Ovary (tissue), 9 donors: ENCODE measurements around the gene DKK1. TPM values are rescaled to one million over a fixed set of nuclear protein-coding genes. Genes with fewer than 3 reads are reported as not detected.

Experiments
- DNase-seq, 5 donors: peaks; one replicate each; pipeline ENCODE4 v3.0.0-alpha.2; 2019 to 2020
- H3K27ac ChIP-seq, 2 donors: fragments of 200-600 bp; one replicate each; pipeline versions ENCODE4 v1.5.1 to v1.8.0; 2019 to 2022
- H3K27me3 ChIP-seq: fragments of 200-600 bp; one replicate; pipeline ENCODE4 v1.8.0; 2022
- H3K36me3 ChIP-seq: fragments of 200-600 bp; sonication (generic); one replicate; pipeline ENCODE4 v1.5.1; 2019
- H3K4me1 ChIP-seq: one replicate; pipeline ENCODE4 v1.8.1; 2013; ENCODE audit warnings: mild to moderate bottlenecking, moderate library complexity; ENCODE audit not compliant: insufficient read depth
- H3K4me3 ChIP-seq: fragments of 200-600 bp; sonication (generic); one replicate; pipeline ENCODE4 v1.5.1; 2017
- H3K9me3 ChIP-seq, 2 donors: fragments of 200-600 bp in 1 of 2; sonication (generic) in 1 of 2; one replicate each; pipeline versions ENCODE4 v1.5.1 to v1.8.1; 2013 to 2019; ENCODE audit warnings: mild to moderate bottlenecking in 1 of 2, moderate library complexity in 1 of 2
- EP300 ChIP-seq: sonication (generic); formaldehyde crosslinking; IDR thresholded peaks from one replicate; pipeline ENCODE4 v1.6.1; 2017; ENCODE audit warnings: antibody characterized with exemption
- POLR2A ChIP-seq: fragments of 450-650 bp; IDR thresholded peaks from one replicate; pipeline ENCODE4 v1.6.1; 2017; ENCODE audit warnings: antibody characterized with exemption, mild to moderate bottlenecking, moderate library complexity
- WGBS, 3 donors: extraction: QIAGEN DNeasy Blood & Tissue Kit in 1 of 3; methylation state at CpG; one replicate each; pipeline versions ENCODE4 v1.1.5 to v1.1.7; 2013 to 2017; 5-methylcytosine and 5-hydroxymethylcytosine counted together
- intact Hi-C, 4 donors: fragments of 100-400 bp; cut with DNase I; formaldehyde crosslinking; loops; one replicate each; pipeline versions ENCODE4 v1.11.0 to v1.15.1; 2022 to 2023
- polyA plus RNA-seq, 2 donors: library from polyadenylated mRNA; stranded (reverse); fragments of 200-250 nt in 1 of 2; fragments of 350-450 nt in 1 of 2; fragmentation: Illumina TruSeq in 1 of 2; extraction: RNeasy Lipid Tissue Mini Kit (QIAGEN cat#74804) in 1 of 2; gene quantifications; one replicate each; pipeline ENCODE4 v1.2.3, GENCODE V29; 2013 to 2014
- total RNA-seq, 7 donors: library from RNA; depleted of rRNA in 2 of 7; stranded (reverse); fragments of >200 nt in 2 of 7; fragmentation: NEBNext Ultra II Directional in 3 of 7; extraction: Animal tissue kit (Norgen Biotek cat#: 25700) in 3 of 7; gene quantifications; one replicate each; pipeline versions ENCODE4 v1.1.0 to v1.2.4, GENCODE V29; 2016 to 2023
- TF ChIP-seq, protein P1 (sequence below), 3 donors: fragments of 450-650 bp in 2 of 3; fragments of 200-600 bp in 1 of 3; IDR thresholded peaks; one replicate each; pipeline versions ENCODE4 v1.5.1 to v1.8.0; 2016 to 2022; ENCODE audit warnings: antibody characterized with exemption in 3 of 3, mild to moderate bottlenecking in 1 of 3
- donor health status: DM: no; HTN: no; CAD: no; lungs with moderate emphysema.
- donor health status: DM: no; HTN: no; CAD: no.
- donor health status: Bipolar disorder and iron deficiency.
- donor health status: DM: yes; HTN: yes; CAD: no.
- donor health status: DM: no; HTN: no; CAD: no.
- donor health status: DM: yes; HTN: yes; CAD: no.

Gene DKK1
- total and polyA plus RNA-seq, 9 donors: 0.27 to 4.2 (median 0.57) TPM; not detected in 2

DNA sequence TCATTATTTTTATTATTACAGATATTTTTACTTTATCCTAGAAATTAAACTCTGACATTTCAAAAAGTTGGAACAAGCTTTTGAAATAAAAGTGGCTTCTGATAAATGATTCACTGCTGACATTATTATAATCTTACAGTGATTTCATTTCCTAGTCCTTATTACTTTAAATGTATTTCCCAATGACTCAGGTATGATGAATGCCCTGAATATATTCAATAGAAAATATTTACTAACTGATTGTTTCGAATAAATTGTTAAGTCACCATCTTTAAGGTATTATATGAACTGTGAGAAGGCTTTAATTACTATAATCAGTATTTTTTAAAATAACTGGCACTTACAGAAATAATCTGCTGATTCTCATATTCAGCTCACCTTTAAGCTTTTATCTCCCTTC lies 21.6 kb downstream of the DKK1 start:
- Histone ChIP-seq H3K4me3 (no peak overlapping the region), H3K36me3 (no peaks in the 10 kb centered on the region), H3K9me3 (no peaks in the 10 kb centered on the region), H3K27ac (no peak overlapping the region), H3K4me1 (no peaks in the 10 kb centered on the region), H3K27me3 (no peaks in the 10 kb centered on the region)
- WGBS, 3 donors: 72 to 84% (median 77%) methylated on average over 1 of the region's 1 CpG
- intact Hi-C loops: no loop called here
- TF ChIP-seq POLR2A (no peak), EP300 (no peak)
- DNase-seq: no peak

DNA sequence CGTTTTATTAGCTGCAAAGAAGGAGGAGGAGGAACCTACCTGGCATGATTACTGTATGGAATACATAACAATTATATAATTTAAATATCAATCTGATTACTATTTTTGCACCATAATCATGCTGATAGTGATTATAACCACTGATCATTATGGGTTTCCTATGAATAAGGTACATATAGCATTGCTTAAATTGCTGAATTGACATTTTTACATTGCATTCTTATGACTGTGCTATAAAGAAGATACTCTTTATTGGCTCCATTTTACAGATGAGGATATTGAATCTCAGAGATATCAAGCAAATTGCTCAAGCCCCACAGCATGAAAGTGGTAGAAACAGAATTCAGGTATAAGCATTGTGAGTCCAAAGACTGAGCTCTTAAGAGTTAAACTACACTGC lies 23.1 kb downstream of the DKK1 start:
- H3K9me3 ChIP-seq: no peaks in the 10 kb centered on the region
- TF ChIP-seq, protein P1, sequence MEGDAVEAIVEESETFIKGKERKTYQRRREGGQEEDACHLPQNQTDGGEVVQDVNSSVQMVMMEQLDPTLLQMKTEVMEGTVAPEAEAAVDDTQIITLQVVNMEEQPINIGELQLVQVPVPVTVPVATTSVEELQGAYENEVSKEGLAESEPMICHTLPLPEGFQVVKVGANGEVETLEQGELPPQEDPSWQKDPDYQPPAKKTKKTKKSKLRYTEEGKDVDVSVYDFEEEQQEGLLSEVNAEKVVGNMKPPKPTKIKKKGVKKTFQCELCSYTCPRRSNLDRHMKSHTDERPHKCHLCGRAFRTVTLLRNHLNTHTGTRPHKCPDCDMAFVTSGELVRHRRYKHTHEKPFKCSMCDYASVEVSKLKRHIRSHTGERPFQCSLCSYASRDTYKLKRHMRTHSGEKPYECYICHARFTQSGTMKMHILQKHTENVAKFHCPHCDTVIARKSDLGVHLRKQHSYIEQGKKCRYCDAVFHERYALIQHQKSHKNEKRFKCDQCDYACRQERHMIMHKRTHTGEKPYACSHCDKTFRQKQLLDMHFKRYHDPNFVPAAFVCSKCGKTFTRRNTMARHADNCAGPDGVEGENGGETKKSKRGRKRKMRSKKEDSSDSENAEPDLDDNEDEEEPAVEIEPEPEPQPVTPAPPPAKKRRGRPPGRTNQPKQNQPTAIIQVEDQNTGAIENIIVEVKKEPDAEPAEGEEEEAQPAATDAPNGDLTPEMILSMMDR (IDR thresholded peaks at IDR 0.05): no peak
- TF ChIP-seq EP300 (no peak), POLR2A (no peak)
- no peak overlapping the region for H3K27ac ChIP-seq
- WGBS, 3 donors: 81 to 89% (median 83%) methylated on average over 1 of the region's 1 CpG
- H3K4me1 ChIP-seq: no peaks in the 10 kb centered on the region
- intact Hi-C loops: no loop called here
- no peaks in the 10 kb centered on the region for H3K27me3 ChIP-seq
- H3K4me3 ChIP-seq: no peak overlapping the region
- H3K36me3 ChIP-seq: no peaks in the 10 kb centered on the region
- DNase-seq: no peak

DNA sequence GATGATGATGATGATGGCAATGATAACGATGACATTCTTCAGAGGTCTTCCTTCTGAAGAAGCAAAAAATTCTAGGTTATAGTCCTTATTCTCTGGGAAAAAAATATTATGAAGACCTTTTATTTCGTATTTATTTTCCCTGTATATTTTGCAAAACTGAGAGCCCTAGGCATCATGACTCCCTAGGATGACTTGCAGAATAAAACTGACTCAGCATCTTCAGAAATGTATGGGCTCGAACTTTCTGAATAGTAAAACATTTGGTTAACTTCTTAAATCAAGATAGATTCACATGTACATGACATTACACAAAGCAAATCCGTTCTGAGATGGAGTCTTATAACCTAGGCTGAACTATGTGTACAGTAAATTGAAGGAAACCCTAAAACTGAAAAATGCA lies 29.4 kb downstream of the DKK1 start:
- Histone ChIP-seq H3K4me1 (no peaks in the 10 kb centered on the region), H3K27me3 (no peaks in the 10 kb centered on the region), H3K9me3 (peaks cover 0 to 5% of the 10 kb centered on the region in 2 donors), H3K4me3 (no peak overlapping the region), H3K27ac (no peak overlapping the region), H3K36me3 (no peaks in the 10 kb centered on the region)
- TF ChIP-seq EP300 (no peak), POLR2A (no peak)
- TF ChIP-seq, protein P1 (IDR thresholded peaks at IDR 0.05): no peak
- 70 to 77% (median 73%) methylated on average over 4 of the region's 4 CpGs for WGBS, 3 donors
- intact Hi-C loops: no loop called here
- DNase-seq: no peak

DNA sequence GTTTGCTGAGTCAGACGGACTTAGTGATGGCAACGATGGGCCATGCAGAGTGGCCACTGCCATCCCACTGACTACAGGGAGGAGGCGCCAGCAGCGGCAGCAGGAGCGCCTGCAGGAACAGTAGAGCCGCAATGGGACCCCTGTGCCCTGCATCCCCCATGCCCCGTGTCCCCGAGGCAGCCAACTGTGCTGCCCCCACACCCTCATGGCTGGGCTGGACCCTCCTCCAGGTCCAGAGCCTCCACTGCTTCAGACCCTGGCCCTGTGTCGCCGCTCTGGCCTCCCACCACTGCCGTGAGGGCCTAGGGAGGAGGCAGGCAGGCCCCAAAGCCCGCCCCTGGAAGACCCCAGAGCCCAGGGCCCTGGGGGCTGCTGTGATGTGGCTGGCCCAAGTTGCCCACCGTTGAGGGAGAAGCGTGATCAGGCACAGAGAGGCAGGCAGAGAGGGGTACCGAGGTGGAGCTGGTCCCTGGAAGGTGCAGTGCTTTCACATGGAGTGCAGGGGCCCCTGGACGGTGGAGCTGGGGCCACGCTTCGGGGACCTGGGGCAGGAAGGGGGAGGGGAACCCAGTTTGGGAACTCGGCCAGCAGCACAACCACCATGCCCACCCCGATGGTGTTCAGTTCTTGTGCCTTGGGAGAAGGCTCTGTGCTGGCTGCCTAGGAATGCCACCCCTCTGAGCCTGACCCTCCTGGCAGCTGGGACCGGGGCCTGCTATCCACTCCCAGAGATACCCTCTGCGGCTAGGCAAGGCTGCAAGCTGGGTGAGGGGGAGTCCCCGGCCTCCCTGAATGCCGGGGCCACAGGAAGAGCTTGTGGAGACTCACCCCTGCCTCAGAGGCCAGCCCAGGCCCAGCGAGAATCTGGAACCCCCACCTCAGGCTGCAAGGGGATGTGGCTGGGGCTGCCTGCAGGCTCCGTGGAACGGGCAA lies 32.6 kb downstream of the DKK1 start:
- H3K36me3 ChIP-seq: no peaks in the 10 kb centered on the region
- H3K4me1 ChIP-seq: no peaks in the 10 kb centered on the region
- DNase-seq: no peak
- no peak overlapping the region for H3K4me3 ChIP-seq
- no peak for TF ChIP-seq EP300
- TF ChIP-seq, protein P1 (IDR thresholded peaks at IDR 0.05): no peak
- no peak for TF ChIP-seq POLR2A
- H3K9me3 ChIP-seq: peaks cover 0 to 5% of the 10 kb centered on the region in 2 donors
- no peak overlapping the region for H3K27ac ChIP-seq
- intact Hi-C loops: no loop called here
- H3K27me3 ChIP-seq: no peaks in the 10 kb centered on the region
- 88 to 92% (median 89%) methylated on average over 24 to 27 of the region's 27 CpGs for WGBS, 3 donors

DNA sequence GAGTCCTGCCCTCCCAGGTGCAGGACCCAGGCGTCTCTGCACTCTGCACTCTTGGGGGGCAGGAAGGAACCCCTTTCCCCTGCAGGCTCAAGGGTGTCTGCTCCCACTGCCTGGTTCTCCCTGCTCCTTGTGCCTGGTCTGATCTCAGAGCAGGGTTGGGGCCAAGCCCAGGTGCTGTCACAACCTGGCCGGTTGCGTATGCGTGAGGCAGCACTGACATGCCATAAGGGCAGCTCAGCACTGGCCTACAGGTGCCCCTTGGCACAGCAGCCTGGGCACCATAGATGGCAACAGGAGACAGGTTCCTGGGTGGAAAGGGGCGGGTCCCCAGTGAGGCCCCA lies 33.2 kb downstream of the DKK1 start:
- Histone ChIP-seq H3K4me3 (no peak overlapping the region), H3K4me1 (no peaks in the 10 kb centered on the region), H3K9me3 (peaks cover 0 to 5% of the 10 kb centered on the region in 2 donors), H3K27me3 (no peaks in the 10 kb centered on the region), H3K27ac (no peak overlapping the region), H3K36me3 (no peaks in the 10 kb centered on the region)
- WGBS, 3 donors: 88 to 93% (median 89%) methylated on average over 5 of the region's 5 CpGs
- no peak for TF ChIP-seq POLR2A
- TF ChIP-seq, protein P1 (IDR thresholded peaks at IDR 0.05): no peak
- TF ChIP-seq EP300: no peak
- no peak for DNase-seq
- intact Hi-C loops: no loop called here
